ENCODE measurements around the gene SLC15A5.

SLC15A5 gene

DNA sequence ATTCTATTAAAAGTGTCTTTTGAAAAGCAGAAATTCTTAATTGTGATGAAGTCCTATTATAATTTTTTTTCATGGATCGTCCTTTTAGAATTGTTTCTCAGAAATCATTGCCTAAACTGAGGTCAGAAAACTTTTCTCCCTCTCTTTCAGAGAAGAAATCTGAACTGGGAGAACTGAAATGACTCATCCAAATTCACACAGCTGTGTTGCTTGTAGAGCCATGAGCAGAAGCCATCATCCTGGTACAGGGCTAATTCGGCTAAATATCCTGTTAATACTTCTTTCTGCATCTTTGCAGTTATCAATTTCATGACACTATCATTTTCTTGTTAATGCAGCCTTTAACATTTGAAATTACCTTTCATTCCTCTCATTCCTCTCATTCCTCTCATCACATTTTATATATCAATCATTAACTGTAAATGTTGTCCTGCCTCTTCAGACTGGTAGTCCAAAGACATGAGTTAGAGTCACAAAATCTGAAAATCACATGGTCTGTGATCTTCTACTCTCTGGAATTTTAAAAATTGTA lies 15.5 kb downstream of the SLC15A5 start:
- no peak for DNase-seq (ENCODE audit: insufficient read length, low spot score)
- FAIRE-seq: no peak

- DNase-seq (ENCODE audit: insufficient read length, low spot score) (no peak), FAIRE-seq (no peak)
Measured at GRCh38 chr12:16260206-16260605, 17.3 kb downstream of the SLC15A5 start.

GRCh38 chr12:16258963-16259362 lies 18.5 kb downstream of the SLC15A5 start:
- DNase-seq (ENCODE audit: insufficient read length, low spot score) (no peak), FAIRE-seq (no peak)

GRCh38 chr12:16246264-16246663 lies 31.2 kb downstream of the SLC15A5 start:
- DNase-seq (ENCODE audit: insufficient read length, low spot score) (no peak), FAIRE-seq (no peak)

DNA sequence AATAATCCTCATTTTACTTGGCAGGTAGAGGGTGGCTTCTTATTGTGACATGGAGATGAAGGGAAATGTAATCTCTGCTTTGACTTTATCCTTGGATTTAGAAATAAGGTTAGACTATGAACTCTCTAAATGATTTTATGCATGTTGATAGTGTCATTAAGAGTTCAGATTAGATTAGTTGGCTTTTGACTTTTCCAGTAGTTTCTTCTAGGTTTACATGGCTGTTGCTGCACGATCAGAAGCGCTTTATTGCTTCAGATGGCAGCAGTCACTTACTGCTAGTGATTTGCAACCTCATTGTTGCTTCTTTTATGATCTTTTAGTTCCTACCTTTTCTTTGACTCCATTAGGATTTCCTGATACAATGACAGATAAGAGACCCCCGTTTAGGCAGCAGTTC lies 32.3 kb downstream of the SLC15A5 start:
- DNase-seq (ENCODE audit: insufficient read length, low spot score): no peak
- FAIRE-seq: no peak

DNA sequence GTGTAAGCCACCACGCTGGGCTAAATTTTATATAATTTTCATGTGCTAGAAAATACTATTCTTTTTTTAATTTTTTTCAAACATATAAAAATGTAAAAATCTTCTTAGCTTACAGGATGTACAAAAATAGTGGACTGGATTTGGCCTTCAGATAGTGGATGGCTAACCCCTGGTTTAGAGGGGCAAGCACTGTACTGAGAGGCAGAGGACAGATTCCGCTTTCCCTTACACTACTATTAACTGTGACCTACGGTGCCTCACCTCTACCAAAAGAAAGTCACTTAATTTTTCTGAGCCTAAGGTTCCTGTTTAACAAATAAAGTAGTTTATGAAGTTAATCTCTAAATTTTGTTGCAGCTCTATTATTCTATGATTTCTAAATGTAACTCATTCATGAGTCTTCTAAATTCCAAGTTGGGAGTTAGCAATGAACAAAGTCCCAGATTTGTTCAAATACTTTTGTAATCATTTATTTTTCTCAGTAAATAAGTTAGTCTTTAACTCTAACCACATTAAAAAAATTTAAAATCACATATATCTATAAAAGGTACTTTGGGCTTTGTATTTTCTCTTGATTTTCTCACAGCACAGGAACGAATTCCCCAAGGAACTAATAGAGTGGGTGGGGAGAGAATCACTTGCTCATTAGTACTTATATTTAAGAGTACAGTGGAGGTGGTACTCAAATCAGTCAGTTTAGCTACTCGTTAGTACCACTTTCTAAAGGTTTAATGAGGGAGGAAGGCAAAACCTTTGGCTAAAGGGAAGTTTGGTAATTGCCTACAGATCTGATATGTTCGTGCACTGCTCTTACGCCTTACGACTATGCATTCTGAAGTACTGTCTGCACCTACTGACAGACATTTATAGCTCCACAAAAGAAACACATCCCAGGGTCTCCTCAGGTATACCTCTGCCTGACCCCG lies 33.7 kb downstream of the SLC15A5 start:
- no peak for FAIRE-seq
- DNase-seq (ENCODE audit: insufficient read length, low spot score): no peak

DNA sequence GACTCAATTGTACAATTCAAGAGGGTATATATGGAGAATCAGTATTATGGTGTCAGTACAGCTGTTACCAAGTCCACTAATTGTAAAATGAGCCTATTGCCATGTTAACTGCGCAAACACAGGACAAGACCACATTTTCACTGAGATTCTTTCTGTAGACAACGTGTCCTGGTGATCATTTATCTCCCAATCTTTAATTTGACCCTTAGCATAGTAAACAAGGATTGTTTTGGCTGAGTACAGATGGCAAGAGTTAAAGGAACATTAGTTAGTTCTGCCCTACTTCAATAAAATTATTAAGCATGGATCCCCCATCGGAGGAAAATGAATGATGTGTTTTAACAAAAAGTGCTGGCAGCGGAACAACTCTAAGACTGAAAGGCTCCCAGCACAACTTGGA lies 36.1 kb downstream of the SLC15A5 start:
- DNase-seq (ENCODE audit: insufficient read length, low spot score) (no peak), FAIRE-seq (no peak)

GRCh38 chr12:16238661-16239060 lies 38.8 kb downstream of the SLC15A5 start:
- FAIRE-seq (no peak), DNase-seq (ENCODE audit: insufficient read length, low spot score) (no peak)

- FAIRE-seq (no peak), DNase-seq (ENCODE audit: insufficient read length, low spot score) (no peak)
Measured at GRCh38 chr12:16229676-16230075, 47.8 kb downstream of the SLC15A5 start.

DNA sequence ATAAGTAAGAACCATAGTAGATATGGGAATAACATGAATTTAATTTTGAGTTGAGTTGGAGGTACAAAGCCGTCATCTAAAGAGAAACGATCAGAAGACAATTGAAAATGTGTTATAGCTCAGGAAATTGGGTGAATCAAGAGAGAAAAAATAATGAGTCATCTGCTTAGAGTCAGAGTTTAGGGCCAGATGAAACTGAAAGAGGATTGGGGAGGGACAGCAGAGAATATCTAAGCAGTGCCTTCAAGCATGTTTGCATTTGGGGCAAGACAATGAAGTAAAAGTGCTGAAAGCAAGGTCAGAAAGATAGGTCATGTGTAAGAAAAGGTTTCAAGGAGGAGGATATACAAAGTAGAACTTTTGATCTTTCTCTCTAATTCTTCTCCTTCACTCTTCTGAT lies 49.4 kb downstream of the SLC15A5 start:
- FAIRE-seq: no peak

GRCh38 chr12:16225692-16226091 lies 51.8 kb downstream of the SLC15A5 start:
- DNase-seq (ENCODE audit: insufficient read length, low spot score): no peak
- FAIRE-seq: no peak

More for the DNA sequence above, 49.4 kb downstream of the SLC15A5 start:
- DNase-seq (ENCODE audit: insufficient read length, low spot score): no peak

DNA sequence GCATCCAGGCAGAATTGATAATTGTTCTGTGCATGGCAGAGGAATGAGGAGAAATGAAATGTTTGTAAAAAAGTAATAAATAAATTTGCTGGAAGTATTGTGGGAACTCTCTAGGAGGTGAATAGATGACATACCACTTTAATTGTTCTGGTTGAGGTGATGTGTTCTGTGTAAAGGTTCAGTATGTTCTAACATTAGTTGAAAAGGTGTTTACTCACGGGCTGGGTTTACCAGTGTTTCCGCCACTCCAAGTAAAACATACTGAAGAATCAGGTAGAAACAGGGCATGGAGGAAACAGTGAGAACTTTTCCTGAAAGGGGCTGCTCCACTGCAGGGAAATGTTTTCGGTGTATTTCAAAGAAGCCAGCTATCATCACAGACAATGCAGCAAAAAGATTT lies 53.3 kb downstream of the SLC15A5 start:
- DNase-seq (ENCODE audit: insufficient read length, low spot score) (no peak), FAIRE-seq (no peak)

DNA sequence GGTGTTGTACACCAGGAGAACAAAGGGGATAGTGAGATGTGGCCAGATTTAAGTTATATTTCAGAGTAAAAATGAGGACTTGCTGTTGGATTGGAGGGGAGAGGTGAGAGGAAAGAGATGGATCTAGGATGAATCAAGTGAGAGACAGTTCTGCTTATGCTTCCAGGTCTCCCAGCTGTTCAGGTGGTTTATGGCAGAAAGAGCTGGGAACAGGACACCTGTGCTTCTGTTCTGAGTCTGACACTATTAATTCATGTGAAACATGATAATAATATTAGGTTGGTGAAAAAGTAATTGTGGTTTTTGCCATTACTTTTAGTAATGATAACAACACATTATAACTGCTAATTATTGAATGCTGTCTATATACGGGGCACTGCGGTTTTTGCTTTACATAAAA lies 55.7 kb downstream of the SLC15A5 start:
- FAIRE-seq: no peak
- no peak for DNase-seq (ENCODE audit: insufficient read length, low spot score)

- FAIRE-seq (no peak), DNase-seq (ENCODE audit: insufficient read length, low spot score) (no peak)
Measured at GRCh38 chr12:16220120-16220519, 57.4 kb downstream of the SLC15A5 start.

DNA sequence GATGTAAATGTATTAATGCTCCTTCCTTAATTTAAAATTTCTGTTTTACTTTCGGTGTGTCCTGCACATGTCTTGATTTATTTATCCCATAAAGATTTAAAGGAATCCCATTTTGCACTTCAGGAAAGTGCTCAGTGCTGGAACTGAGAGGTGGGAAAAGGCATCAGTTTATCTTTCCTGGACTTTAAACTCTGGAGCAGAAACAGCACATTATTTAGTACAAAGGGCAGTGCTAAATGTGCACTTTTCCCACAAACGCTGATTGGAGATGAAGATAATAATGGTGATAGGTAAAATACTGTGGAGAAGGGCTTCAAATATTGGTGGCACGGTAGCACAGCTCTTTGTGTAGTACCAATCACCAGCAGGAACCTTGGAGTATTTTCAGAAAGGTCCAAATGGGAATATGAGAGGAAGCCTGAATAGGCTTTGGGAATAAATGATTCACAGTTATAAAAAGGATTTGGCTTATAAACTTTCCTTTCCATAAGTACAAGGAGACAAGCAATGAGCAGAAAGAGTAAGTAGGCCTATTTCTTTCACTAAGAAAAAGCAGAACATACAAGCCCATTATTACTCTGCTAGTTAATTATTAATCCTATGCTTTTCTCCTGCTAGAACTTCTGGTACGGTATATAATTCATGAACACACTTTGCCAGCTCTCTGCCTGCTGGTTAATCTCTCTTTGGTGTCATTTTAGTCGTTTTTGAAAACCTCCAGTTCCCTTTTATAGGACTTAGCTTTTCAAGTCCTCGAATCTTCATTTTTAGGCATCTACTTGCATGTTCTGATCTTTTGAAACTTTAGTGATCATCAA lies 58.3 kb downstream of the SLC15A5 start:
- FAIRE-seq (no peak), DNase-seq (ENCODE audit: insufficient read length, low spot score) (no peak)

GRCh38 chr12:16218234-16218633 lies 59.3 kb downstream of the SLC15A5 start:
- DNase-seq (ENCODE audit: insufficient read length, low spot score) (no peak), FAIRE-seq (no peak)

- no peak for FAIRE-seq
- DNase-seq (ENCODE audit: insufficient read length, low spot score): no peak
Measured at GRCh38 chr12:16211731-16212130, 65.8 kb downstream of the SLC15A5 start.

GRCh38 chr12:16198884-16199283 lies 78.6 kb downstream of the SLC15A5 start:
- DNase-seq (ENCODE audit: insufficient read length, low spot score) (no peak), FAIRE-seq (no peak)

DNA sequence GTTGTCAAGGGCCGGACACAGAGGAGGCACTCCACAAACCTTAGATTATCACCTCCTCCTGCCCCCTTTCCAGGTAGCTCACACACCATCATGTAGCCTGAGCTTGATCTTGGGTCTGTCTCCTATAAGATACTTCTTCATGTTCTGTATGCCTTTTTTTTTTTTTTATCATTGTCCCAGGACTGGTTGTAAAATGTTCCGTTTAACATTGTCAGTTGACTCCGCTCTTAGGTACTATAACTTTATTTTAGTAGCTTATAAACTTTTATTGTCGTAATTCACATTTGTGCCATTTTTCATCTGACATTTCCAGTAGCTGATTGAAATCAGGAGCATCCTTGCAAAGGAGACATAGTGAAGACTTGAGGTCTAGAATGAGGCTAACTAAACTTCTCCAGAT lies 79.9 kb downstream of the SLC15A5 start:
- no peak for DNase-seq (ENCODE audit: insufficient read length, low spot score)
- no peak for FAIRE-seq

GRCh38 chr12:16189849-16190248 lies 87.6 kb downstream of the SLC15A5 start:
- no peak for DNase-seq (ENCODE audit: insufficient read length, low spot score)
- FAIRE-seq: no peak

GRCh38 chr12:16187660-16188059 lies 89.8 kb downstream of the SLC15A5 start:
- no peak for FAIRE-seq
- no peak for DNase-seq (ENCODE audit: insufficient read length, low spot score)

DNA sequence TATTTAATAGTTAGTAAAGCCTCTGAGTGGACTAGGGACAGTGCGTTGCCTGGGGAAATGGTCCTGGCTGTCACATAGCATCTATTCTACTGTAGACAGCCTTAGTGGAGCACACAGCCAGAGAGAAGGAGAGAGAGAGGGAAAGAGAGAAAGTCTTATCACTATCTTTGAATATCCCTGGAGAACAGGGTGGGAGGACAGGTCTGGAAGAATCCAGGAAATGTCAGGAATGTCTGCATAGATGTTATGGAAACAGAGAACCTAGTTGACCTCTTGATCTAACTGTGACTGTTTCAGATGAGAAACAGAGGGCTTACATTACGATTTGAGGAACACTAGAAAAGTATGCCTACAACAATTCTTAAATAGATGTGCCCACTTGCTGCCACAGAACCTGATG lies 92.8 kb downstream of the SLC15A5 start:
- FAIRE-seq: no peak
- DNase-seq (ENCODE audit: insufficient read length, low spot score): no peak
